Kasumi-1 (cell line): ENCODE measurements around the gene EML1.

Experiments
- DNase-seq, 2 experiments: peaks; one replicate each; lab custom pipeline; 2025; lab: John Stamatoyannopoulos, UW

The EML1 gene

DNA sequence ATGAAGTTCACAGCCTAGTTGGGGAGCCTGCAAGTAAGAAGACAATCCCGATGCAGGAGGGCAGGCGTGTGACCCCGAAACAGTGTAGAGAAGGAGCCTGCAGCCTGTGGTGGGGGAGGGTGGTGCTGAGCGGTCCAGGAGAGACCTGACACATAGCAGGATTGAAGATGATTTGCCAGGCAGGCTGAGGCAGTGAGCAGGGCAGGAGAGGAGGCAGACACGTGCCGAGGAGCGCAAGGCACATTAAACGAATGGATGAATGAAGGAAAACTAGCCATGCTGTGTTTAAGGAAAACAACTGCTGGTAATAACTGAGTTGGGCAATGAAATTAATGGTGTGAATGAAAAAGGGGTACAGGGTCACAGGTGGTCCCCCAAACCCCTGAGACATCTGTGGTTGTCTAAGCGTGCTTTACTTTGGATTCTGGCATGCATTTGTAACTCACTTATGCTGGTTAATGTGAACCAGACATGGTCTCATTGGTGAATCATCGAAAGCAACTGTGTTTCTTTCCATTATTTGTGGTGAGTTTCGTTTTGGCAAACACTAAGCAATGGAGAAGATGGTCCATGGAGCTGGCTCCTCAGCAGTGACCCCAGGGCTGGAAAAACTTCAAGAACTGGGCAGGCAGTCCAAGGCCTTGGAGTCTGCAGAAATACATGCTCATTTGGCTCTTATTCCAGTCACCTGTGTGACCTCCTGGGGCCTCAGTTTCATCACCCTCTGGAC, 175.1 kb downstream of the EML1 start:
- DNase-seq: no peak

GRCh38 chr14:99968941-99969340, 175.7 kb downstream of the EML1 start:
- DNase-seq: no peak

DNA sequence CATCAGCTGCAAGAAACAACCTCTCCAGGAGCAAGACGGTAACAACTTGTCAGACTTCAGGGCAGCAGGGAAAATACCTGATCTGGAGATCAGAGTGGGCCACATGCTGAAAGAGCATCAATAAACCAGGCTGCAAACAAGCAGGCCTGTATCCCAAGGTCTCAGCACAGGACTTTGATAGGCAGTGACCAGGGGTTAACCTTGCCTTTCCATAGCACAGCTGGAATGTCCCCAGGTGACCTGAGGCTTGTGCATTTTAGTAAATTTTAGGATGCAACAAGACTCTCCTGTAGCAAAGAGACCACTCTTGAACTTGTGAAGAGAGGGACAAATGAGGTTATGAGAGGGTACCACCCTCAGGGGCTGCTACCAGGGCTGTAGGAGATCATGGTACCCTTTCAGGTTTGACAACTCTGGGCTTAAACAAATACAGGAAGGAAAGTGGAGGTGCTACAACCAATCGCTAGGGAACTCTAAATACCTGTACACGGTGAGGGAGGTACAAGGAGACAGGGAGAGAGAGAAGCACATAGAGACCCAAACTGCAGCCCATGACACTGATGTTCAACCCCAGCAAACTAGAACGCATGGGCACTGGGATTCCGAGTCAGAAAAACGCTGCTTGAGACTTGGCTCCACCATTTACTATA, 176.6 kb downstream of the EML1 start:
- DNase-seq: no peak

- DNase-seq: peak; percentile 72 to 86
Observed at GRCh38 chr14:99971087-99971940, 178.1 kb downstream of the EML1 start.

- DNase-seq: peak; percentile 23 to 40
Observed at GRCh38 chr14:99971941-99972747, 178.9 kb downstream of the EML1 start.

- DNase-seq: no peak
Observed at GRCh38 chr14:99972748-99973466, 179.7 kb downstream of the EML1 start.

GRCh38 chr14:99975190-99975589, 182.0 kb downstream of the EML1 start:
- no peak for DNase-seq

DNA sequence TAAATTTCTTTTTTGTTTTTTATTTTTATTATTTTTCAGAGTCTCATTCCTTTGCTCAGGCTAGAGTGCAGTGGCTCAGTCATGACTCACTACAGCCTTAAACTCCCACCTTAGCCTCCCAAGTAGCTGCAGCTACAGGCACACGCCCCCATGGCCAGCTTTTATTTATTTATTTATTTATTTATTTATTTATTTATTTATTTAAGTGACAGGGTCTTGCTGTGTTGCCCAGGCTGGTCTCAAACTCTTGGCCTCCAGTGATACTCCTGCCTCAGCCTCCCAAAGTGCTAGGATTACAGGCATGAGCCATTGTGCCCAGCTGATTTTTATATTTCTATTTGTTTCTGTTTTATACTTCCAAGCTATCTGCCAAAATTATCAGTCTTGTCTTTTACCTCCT, 182.8 kb downstream of the EML1 start:
- no peak for DNase-seq

DNA sequence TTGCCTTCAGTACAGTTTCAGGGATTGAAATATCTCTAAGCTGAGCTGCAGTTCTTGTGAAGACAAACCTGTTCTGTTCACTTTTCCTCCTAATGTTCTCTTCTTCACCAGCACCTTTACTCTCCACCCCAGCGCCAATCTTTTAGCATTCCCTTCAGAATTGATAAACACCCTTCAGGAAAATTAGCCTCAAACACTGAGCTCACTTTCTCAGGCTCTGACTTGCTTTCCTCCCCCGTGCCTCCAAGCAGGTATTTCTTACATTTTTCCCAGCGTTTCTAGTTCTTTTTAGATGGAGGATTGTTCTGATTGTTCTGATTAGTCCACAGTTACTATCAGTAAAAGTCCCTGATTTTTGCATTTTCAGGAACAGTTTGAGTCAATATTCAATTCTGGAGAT, 183.5 kb downstream of the EML1 start:
- DNase-seq: no peak

- no peak for DNase-seq
Observed at GRCh38 chr14:99980299-99980698, 187.1 kb downstream of the EML1 start.

- no peak for DNase-seq
Observed at GRCh38 chr14:99981806-99982205, 188.6 kb downstream of the EML1 start.

- peak; percentile 89 to 92 for DNase-seq
Observed at GRCh38 chr14:99982537-99983250, 189.5 kb downstream of the EML1 start.

GRCh38 chr14:99983251-99984015, 190.2 kb downstream of the EML1 start:
- no peak for DNase-seq

- no peak for DNase-seq
Observed at GRCh38 chr14:99984036-99984435, 190.8 kb downstream of the EML1 start.

DNA sequence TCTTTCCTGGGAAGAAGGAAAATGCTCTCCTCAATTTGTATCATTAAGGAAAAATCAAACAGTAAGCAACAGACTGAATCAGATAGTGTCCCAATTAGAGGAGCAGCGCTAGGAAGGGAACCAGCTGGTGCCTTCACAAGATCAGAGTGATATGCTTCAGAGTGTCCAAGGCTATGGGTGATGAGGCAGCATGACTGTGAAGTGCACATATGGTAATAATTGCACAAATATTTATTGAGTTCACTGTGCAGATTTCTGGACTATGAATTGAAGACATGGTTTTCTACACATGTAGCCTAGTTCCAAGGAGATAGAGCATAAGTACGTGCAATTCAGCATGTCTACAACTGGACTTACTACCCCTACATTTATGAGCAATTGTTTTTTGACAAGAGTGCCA, 193.2 kb downstream of the EML1 start:
- DNase-seq: no peak

DNA sequence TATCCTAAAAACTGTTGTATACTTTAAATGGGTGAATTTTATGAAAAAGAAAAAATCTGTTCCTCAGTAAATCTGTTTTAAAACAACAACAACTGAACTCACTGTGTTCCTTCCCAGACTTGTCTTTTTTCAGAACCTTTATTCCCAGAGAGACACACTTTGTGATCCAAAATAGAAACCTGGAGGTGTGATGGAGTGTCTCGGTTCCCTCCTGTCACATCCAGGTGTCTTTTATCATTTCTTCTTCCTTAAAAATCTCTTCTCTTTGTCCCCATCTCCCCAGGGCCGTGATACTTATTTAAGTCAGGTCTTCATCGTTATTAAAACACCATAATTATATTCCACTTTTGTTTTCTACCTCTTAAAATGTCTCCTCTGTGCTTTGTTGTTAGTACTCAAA, 195.8 kb downstream of the EML1 start:
- DNase-seq: no peak

GRCh38 chr14:99990268-99991170, 197.3 kb downstream of the EML1 start:
- DNase-seq: no peak

- DNase-seq: no peak
Observed at GRCh38 chr14:99991331-99991730, 198.1 kb downstream of the EML1 start.
